Measurements from ENCODE around the gene REXO1. TPM values are rescaled to one million over a fixed set of nuclear protein-coding genes. Genes with fewer than 3 reads are reported as not detected.

The REXO1 gene
- polyA plus RNA-seq, 1 experiment: 11.0 TPM

- DNase-seq (ENCODE audit: low read depth): no peak
- ChIA-PET POLR2A (no interaction called here), CTCF (no interaction called here)
- no peaks in the 10 kb centered on the region for H3K36me3 ChIP-seq (ENCODE audit: control insufficient read depth, insufficient read depth, low read length)
- no peak overlapping the region for H3K4me3 ChIP-seq (ENCODE audit: low read depth, low read length)
- no peak for TF ChIP-seq CTCF (IDR thresholded peaks at IDR 0.05; ENCODE audit: insufficient read depth, low read depth, low read length)
- H3K27me3 ChIP-seq (ENCODE audit: control insufficient read depth, insufficient read depth, low read length): peaks cover 3% of the 10 kb centered on the region
Measured at GRCh38 chr19:1787116-1787515, 61.2 kb downstream of the REXO1 start.

GRCh38 chr19:1786668-1787067 lies 61.6 kb downstream of the REXO1 start:
- no peaks in the 10 kb centered on the region for H3K36me3 ChIP-seq (ENCODE audit: control insufficient read depth, insufficient read depth, low read length)
- ChIA-PET POLR2A (no interaction called here), CTCF (interaction anchor here (1.0 to 1.2 kb wide), 2 partner anchors 8 to 114 kb away, joined by 3 to 5 read pairs; no protein-coding TSS in a partner anchor)
- no peak for TF ChIP-seq CTCF (IDR thresholded peaks at IDR 0.05; ENCODE audit: insufficient read depth, low read depth, low read length)
- no peak for DNase-seq (ENCODE audit: low read depth)
- H3K4me3 ChIP-seq (ENCODE audit: low read depth, low read length): no peak overlapping the region
- peaks cover 3% of the 10 kb centered on the region for H3K27me3 ChIP-seq (ENCODE audit: control insufficient read depth, insufficient read depth, low read length)

GRCh38 chr19:1785310-1785709 lies 63.0 kb downstream of the REXO1 start:
- POLR2A ChIA-PET: no interaction called here
- CTCF ChIA-PET: interaction anchor here (0.6 to 1.7 kb wide), 6 partner anchors 9 to 865 kb away, joined by 3 to 7 read pairs (median 4); no protein-coding TSS in a partner anchor

GRCh38 chr19:1783874-1784273 lies 64.4 kb downstream of the REXO1 start:
- Histone ChIP-seq H3K4me3 (ENCODE audit: low read depth, low read length) (no peak overlapping the region), H3K27me3 (ENCODE audit: control insufficient read depth, insufficient read depth, low read length) (peaks cover 12% of the 10 kb centered on the region)
- CTCF ChIA-PET: interaction anchor here (1.6 to 2.0 kb wide), 3 partner anchors 11 to 113 kb away, joined by 4 to 7 read pairs (median 6); no protein-coding TSS in a partner anchor

More at GRCh38 chr19:1785310-1785709, 63.0 kb downstream of the REXO1 start:
- H3K4me3 ChIP-seq (ENCODE audit: low read depth, low read length): no peak overlapping the region
- DNase-seq (ENCODE audit: low read depth): no peak
- H3K36me3 ChIP-seq (ENCODE audit: control insufficient read depth, insufficient read depth, low read length): no peaks in the 10 kb centered on the region
- no peak for TF ChIP-seq CTCF (IDR thresholded peaks at IDR 0.05; ENCODE audit: insufficient read depth, low read depth, low read length)
- peaks cover 5% of the 10 kb centered on the region for H3K27me3 ChIP-seq (ENCODE audit: control insufficient read depth, insufficient read depth, low read length)

GRCh38 chr19:1783354-1783753 lies 64.9 kb downstream of the REXO1 start:
- Histone ChIP-seq H3K27me3 (ENCODE audit: control insufficient read depth, insufficient read depth, low read length) (peaks cover 14% of the 10 kb centered on the region), H3K36me3 (ENCODE audit: control insufficient read depth, insufficient read depth, low read length) (no peaks in the 10 kb centered on the region), H3K4me3 (ENCODE audit: low read depth, low read length) (no peak overlapping the region)
- POLR2A ChIA-PET: no interaction called here
- DNase-seq (ENCODE audit: low read depth): no peak
- CTCF ChIA-PET: interaction anchor here (1.6 to 3.6 kb wide), 5 partner anchors 11 to 112 kb away, joined by 4 to 19 read pairs (median 7); no protein-coding TSS in a partner anchor
- no peak for TF ChIP-seq CTCF (IDR thresholded peaks at IDR 0.05; ENCODE audit: insufficient read depth, low read depth, low read length)

More at GRCh38 chr19:1783874-1784273, 64.4 kb downstream of the REXO1 start:
- POLR2A ChIA-PET: no interaction called here
- no peaks in the 10 kb centered on the region for H3K36me3 ChIP-seq (ENCODE audit: control insufficient read depth, insufficient read depth, low read length)
- no peak for TF ChIP-seq CTCF (IDR thresholded peaks at IDR 0.05; ENCODE audit: insufficient read depth, low read depth, low read length)
- DNase-seq (ENCODE audit: low read depth): no peak

All from BJ (cell line).